ENCODE data around the gene IST1. TPM values are rescaled to one million over a fixed set of nuclear protein-coding genes. Genes with fewer than 3 reads are reported as not detected.

IST1 gene
- total and polyA plus RNA-seq, 7 donors = 117 to 182 (median 166) TPM

- peaks cover 11 to 43% (median 23%) of the 10 kb centered on the region in 4 donors for H3K36me3 ChIP-seq
- no peaks in the 10 kb centered on the region for H3K9me3 ChIP-seq
- TF ChIP-seq EP300 (IDR thresholded peaks at IDR 0.05) = no peak
- TF ChIP-seq, protein P1, sequence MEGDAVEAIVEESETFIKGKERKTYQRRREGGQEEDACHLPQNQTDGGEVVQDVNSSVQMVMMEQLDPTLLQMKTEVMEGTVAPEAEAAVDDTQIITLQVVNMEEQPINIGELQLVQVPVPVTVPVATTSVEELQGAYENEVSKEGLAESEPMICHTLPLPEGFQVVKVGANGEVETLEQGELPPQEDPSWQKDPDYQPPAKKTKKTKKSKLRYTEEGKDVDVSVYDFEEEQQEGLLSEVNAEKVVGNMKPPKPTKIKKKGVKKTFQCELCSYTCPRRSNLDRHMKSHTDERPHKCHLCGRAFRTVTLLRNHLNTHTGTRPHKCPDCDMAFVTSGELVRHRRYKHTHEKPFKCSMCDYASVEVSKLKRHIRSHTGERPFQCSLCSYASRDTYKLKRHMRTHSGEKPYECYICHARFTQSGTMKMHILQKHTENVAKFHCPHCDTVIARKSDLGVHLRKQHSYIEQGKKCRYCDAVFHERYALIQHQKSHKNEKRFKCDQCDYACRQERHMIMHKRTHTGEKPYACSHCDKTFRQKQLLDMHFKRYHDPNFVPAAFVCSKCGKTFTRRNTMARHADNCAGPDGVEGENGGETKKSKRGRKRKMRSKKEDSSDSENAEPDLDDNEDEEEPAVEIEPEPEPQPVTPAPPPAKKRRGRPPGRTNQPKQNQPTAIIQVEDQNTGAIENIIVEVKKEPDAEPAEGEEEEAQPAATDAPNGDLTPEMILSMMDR (IDR thresholded peaks at IDR 0.05) = no peak
- TF ChIP-seq POLR2AphosphoS5 (IDR thresholded peaks at IDR 0.05) = no peak
- no peak for TF ChIP-seq POLR2A (IDR thresholded peaks at IDR 0.05)
- intact Hi-C loops (cut with DNase I) = no loop called here
- peaks cover 0 to 57% (median 53%) of the 10 kb centered on the region in 4 donors for H3K4me1 ChIP-seq
- H3K4me3 ChIP-seq = no peak overlapping the region
- DNase-seq = no peak
- peak overlapping the region in 2 of 4 donors; percentile 46 to 58 for H3K27ac ChIP-seq
- WGBS, 2 donors = 90% methylated on average over 11 of the region's 11 CpGs
- H3K27me3 ChIP-seq = no peaks in the 10 kb centered on the region
Measured at GRCh38 chr16:71916397-71916920, 21.1 kb downstream of the IST1 start.

DNA sequence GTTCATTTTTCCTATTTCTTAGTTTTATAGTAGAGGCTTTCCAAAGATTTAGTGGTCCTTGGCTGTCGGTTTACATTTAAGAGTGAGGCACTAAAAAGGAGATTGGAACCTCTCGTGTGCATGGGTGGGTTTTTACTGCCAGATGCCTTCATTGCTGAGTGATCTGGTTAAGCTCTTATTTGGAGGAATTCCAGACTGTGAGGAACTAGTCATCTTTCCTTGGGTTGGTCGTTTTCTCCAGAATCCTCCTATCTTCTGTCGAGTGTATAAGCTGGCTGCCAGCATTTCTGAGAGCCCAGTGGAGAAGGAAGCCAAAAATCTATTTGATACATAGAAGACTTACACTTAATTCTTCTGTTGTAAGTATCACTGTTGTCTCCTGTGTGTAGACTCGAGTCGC, 22.6 kb downstream of the IST1 start:
- intact Hi-C loops (cut with DNase I) = no loop called here
- 80% methylated on average over 6 of the region's 6 CpGs for WGBS, 2 donors
- H3K9me3 ChIP-seq = no peaks in the 10 kb centered on the region
- peaks cover 0 to 57% (median 53%) of the 10 kb centered on the region in 4 donors for H3K4me1 ChIP-seq
- no peak for DNase-seq
- peak overlapping the region in 3 of 4 donors; percentile 36 to 58 (median 46) for H3K27ac ChIP-seq
- no peaks in the 10 kb centered on the region for H3K27me3 ChIP-seq
- peak in 3 of 4 donors; percentile 24 to 61 (median 43) for TF ChIP-seq POLR2AphosphoS5 (IDR thresholded peaks at IDR 0.05)
- no peak for TF ChIP-seq POLR2A (IDR thresholded peaks at IDR 0.05)
- H3K4me3 ChIP-seq = no peak overlapping the region
- H3K36me3 ChIP-seq = peaks cover 24 to 57% (median 37%) of the 10 kb centered on the region in 4 donors

GRCh38 chr16:71919035-71919434, 23.7 kb downstream of the IST1 start:
- no peaks in the 10 kb centered on the region for H3K27me3 ChIP-seq
- intact Hi-C loops (cut with DNase I) = no loop called here
- TF ChIP-seq POLR2AphosphoS5 (IDR thresholded peaks at IDR 0.05) (no peak), EP300 (IDR thresholded peaks at IDR 0.05) (no peak), POLR2A (IDR thresholded peaks at IDR 0.05) (no peak)
- TF ChIP-seq, protein P1 (IDR thresholded peaks at IDR 0.05) = no peak
- H3K9me3 ChIP-seq = no peaks in the 10 kb centered on the region
- DNase-seq = no peak
- H3K27ac ChIP-seq = peak overlapping the region in 2 of 4 donors; percentile 15 to 46
- 72 to 89% methylated on average over 3 of the region's 3 CpGs for WGBS, 2 donors
- H3K4me3 ChIP-seq = no peak overlapping the region
- H3K36me3 ChIP-seq = peaks cover 34 to 69% (median 47%) of the 10 kb centered on the region in 4 donors
- peaks cover 0 to 53% (median 48%) of the 10 kb centered on the region in 4 donors for H3K4me1 ChIP-seq

DNA sequence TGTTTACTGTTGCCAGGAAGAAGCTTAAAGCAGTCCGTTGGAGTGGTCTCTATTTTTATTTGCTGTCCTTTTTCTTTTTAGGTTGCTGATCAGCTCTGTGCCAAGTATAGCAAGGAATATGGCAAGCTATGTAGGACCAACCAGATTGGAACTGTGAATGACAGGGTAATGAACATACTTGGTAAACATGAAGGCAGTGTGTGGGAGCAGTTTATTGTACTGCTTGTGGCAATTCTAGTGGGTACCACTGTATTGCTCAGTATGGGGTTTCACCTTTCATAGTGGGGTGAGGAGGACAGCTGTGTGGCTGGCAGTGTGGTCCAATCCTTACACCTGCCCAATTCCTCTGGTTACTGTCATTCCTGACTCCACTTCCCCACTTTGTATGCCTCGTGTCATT, 25.3 kb downstream of the IST1 start:
- no peak for DNase-seq
- intact Hi-C loops (cut with DNase I) = no loop called here
- no peak overlapping the region for H3K4me3 ChIP-seq
- H3K4me1 ChIP-seq = peaks cover 0 to 42% (median 35%) of the 10 kb centered on the region in 4 donors
- H3K9me3 ChIP-seq = no peaks in the 10 kb centered on the region
- TF ChIP-seq POLR2A (IDR thresholded peaks at IDR 0.05) = no peak
- TF ChIP-seq EP300 (IDR thresholded peaks at IDR 0.05) = no peak
- no peak for TF ChIP-seq POLR2AphosphoS5 (IDR thresholded peaks at IDR 0.05)
- TF ChIP-seq, protein P1 (IDR thresholded peaks at IDR 0.05) = no peak
- H3K36me3 ChIP-seq = peaks cover 42 to 84% (median 54%) of the 10 kb centered on the region in 4 donors
- H3K27me3 ChIP-seq = no peaks in the 10 kb centered on the region
- H3K27ac ChIP-seq = no peak overlapping the region
- 85 to 90% methylated on average over 2 of the region's 2 CpGs for WGBS, 2 donors

DNA sequence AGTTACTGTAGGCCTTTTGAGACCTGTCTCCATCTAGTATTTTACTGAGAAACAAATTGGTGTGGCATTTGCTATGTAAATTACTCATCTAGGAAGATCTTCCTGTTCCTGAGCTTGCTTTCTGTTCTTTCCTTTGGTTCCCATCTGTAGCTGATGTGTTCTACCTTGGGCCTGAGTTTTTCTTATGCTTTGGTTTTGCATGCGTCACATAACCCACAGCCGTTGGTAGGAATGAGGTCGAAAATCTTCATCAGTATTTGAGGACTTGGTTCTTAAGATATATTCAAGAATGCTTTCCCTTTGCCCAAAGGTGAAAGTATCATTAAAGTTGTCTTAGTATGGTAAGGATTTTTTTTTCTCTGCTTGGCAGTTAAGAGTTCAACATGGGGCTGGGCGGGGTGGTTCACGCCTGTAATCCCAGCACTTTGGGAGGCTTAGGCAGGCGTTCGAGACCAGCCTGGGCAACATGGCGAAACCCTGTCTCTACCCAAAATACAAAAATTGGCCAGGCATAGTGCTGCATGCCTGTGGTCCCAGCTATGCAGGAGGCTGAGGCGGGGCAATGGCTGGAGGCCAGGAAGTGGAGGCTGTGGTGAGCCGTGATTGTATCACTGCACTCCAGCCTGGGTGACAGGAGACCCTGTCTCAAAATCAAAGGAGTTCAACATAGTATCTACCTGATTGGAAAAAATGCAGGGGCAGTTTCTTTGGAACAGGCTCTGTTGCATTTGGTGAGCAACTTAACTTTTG, 28.8 kb downstream of the IST1 start:
- no peak overlapping the region for H3K27ac ChIP-seq
- no peak overlapping the region for H3K4me3 ChIP-seq
- intact Hi-C loops (cut with DNase I) = no loop called here
- H3K4me1 ChIP-seq = peaks cover 0 to 40% (median 33%) of the 10 kb centered on the region in 4 donors
- peaks cover 45 to 93% (median 59%) of the 10 kb centered on the region in 4 donors for H3K36me3 ChIP-seq
- no peak for DNase-seq
- TF ChIP-seq EP300 (IDR thresholded peaks at IDR 0.05) (no peak), POLR2AphosphoS5 (IDR thresholded peaks at IDR 0.05) (no peak), POLR2A (IDR thresholded peaks at IDR 0.05) (no peak)
- TF ChIP-seq, protein P1 (IDR thresholded peaks at IDR 0.05) = no peak
- no peaks in the 10 kb centered on the region for H3K27me3 ChIP-seq
- H3K9me3 ChIP-seq = no peaks in the 10 kb centered on the region
- 87 to 88% methylated on average over 10 of the region's 10 CpGs for WGBS, 2 donors

All from sigmoid colon (tissue), 7 donors.